SH-SY5Y (cell line): ENCODE measurements around the gene ROBO1.

Experiments
- GATA2 ChIP-seq: IDR thresholded peaks from 2 replicates; pipeline ENCODE4 v1.6.1; 2011; ENCODE audit warnings: mild to moderate bottlenecking, low read depth, low read length
- GATA3 ChIP-seq: IDR thresholded peaks from 2 replicates; pipeline ENCODE4 v1.6.1; 2011; ENCODE audit warnings: low read depth, mild to moderate bottlenecking, low read length, moderate library complexity

- TF ChIP-seq GATA3 (no peak), GATA2 (no peak)
Measured at GRCh38 chr3:79366414-79366813, 401.4 kb downstream of the ROBO1 start.
